ENCODE data around the gene ACACA. TPM values are rescaled to one million over a fixed set of nuclear protein-coding genes. Genes with fewer than 3 reads are reported as not detected.

The ACACA gene
- polyA plus RNA-seq, 1 experiment = 57.9 TPM

- H3K27ac ChIP-seq (ENCODE audit: low read depth, low read length) = no peak overlapping the region
- H3K9me3 ChIP-seq (ENCODE audit: control insufficient read depth, insufficient read depth, low read length) = no peaks in the 10 kb centered on the region
- no peaks in the 10 kb centered on the region for H3K27me3 ChIP-seq (ENCODE audit: control insufficient read depth, insufficient read depth, low read length)
- no peak overlapping the region for H3K4me3 ChIP-seq (ENCODE audit: low read depth, low read length)
- no peak for TF ChIP-seq CTCF (IDR thresholded peaks at IDR 0.05; ENCODE audit: low read depth, low read length)
- POLR2A ChIA-PET = no interaction called here
- CTCF ChIA-PET = no interaction called here
- DNase-seq (ENCODE audit: low read depth, low spot score) = no peak
These were observed 111.7 kb downstream of the ACACA start for GRCh38 chr17:37294888-37295287.

GRCh38 chr17:37293770-37294169 lies 112.9 kb downstream of the ACACA start:
- ChIA-PET POLR2A (no interaction called here), CTCF (no interaction called here)
- H3K27ac ChIP-seq (ENCODE audit: low read depth, low read length) = no peak overlapping the region
- no peaks in the 10 kb centered on the region for H3K27me3 ChIP-seq (ENCODE audit: control insufficient read depth, insufficient read depth, low read length)
- no peaks in the 10 kb centered on the region for H3K9me3 ChIP-seq (ENCODE audit: control insufficient read depth, insufficient read depth, low read length)
- no peak for TF ChIP-seq CTCF (IDR thresholded peaks at IDR 0.05; ENCODE audit: low read depth, low read length)
- H3K4me3 ChIP-seq (ENCODE audit: low read depth, low read length) = no peak overlapping the region
- DNase-seq (ENCODE audit: low read depth, low spot score) = no peak

GRCh38 chr17:37292429-37293139 lies 114.1 kb downstream of the ACACA start:
- H3K27ac ChIP-seq (ENCODE audit: low read depth, low read length) = no peak overlapping the region
- no peaks in the 10 kb centered on the region for H3K27me3 ChIP-seq (ENCODE audit: control insufficient read depth, insufficient read depth, low read length)
- ChIA-PET CTCF (interaction anchor here (0.8 kb wide), 1 partner anchor 53 kb away, joined by 6 read pairs; no protein-coding TSS in a partner anchor), POLR2A (no interaction called here)
- no peak overlapping the region for H3K4me3 ChIP-seq (ENCODE audit: low read depth, low read length)
- no peak for DNase-seq (ENCODE audit: low read depth, low spot score)
- no peaks in the 10 kb centered on the region for H3K9me3 ChIP-seq (ENCODE audit: control insufficient read depth, insufficient read depth, low read length)
- no peak for TF ChIP-seq CTCF (IDR thresholded peaks at IDR 0.05; ENCODE audit: low read depth, low read length)

- no peaks in the 10 kb centered on the region for H3K9me3 ChIP-seq (ENCODE audit: control insufficient read depth, insufficient read depth, low read length)
- no peak for TF ChIP-seq CTCF (IDR thresholded peaks at IDR 0.05; ENCODE audit: low read depth, low read length)
- POLR2A ChIA-PET = no interaction called here
These were observed 115.3 kb downstream of the ACACA start for GRCh38 chr17:37291351-37291750.

GRCh38 chr17:37286430-37286829 lies 120.2 kb downstream of the ACACA start:
- no peak overlapping the region for H3K27ac ChIP-seq (ENCODE audit: low read depth, low read length)
- no peak for DNase-seq (ENCODE audit: low read depth, low spot score)
- H3K27me3 ChIP-seq (ENCODE audit: control insufficient read depth, insufficient read depth, low read length) = no peaks in the 10 kb centered on the region
- no peak overlapping the region for H3K4me3 ChIP-seq (ENCODE audit: low read depth, low read length)
- H3K9me3 ChIP-seq (ENCODE audit: control insufficient read depth, insufficient read depth, low read length) = no peaks in the 10 kb centered on the region
- no peak for TF ChIP-seq CTCF (IDR thresholded peaks at IDR 0.05; ENCODE audit: low read depth, low read length)
- POLR2A ChIA-PET = no interaction called here
- CTCF ChIA-PET = interaction anchor here (2.2 kb wide), 1 partner anchor 87 kb away, joined by 7 read pairs; no protein-coding TSS in a partner anchor

More at GRCh38 chr17:37291351-37291750, 115.3 kb downstream of the ACACA start:
- no peak overlapping the region for H3K27ac ChIP-seq (ENCODE audit: low read depth, low read length)
- CTCF ChIA-PET = no interaction called here
- no peak for DNase-seq (ENCODE audit: low read depth, low spot score)
- no peak overlapping the region for H3K4me3 ChIP-seq (ENCODE audit: low read depth, low read length)
- H3K27me3 ChIP-seq (ENCODE audit: control insufficient read depth, insufficient read depth, low read length) = no peaks in the 10 kb centered on the region

Data from AG04450 (cell line).